OCI-LY1 (cell line): Measurements from ENCODE around the gene COL6A2.

Experiments used
- EZH2 ChIP-seq: fragments of 200-600 bp; sonication (generic), shearing (Covaris generic); IDR thresholded peaks from 2 replicates; pipeline ENCODE4 v1.8.0; 2017; ENCODE audit warnings: borderline replicate concordance, mixed run types, mild to moderate bottlenecking, antibody characterized with exemption, low read length, moderate library complexity, mixed read lengths
- TF ChIP-seq, protein P1 (sequence below): fragments of 200-600 bp; sonication (generic), shearing (Covaris generic); IDR thresholded peaks from 2 replicates; pipeline ENCODE4 v1.5.1; 2017; ENCODE audit warnings: mild to moderate bottlenecking, antibody characterized with exemption, low read length, moderate library complexity, mixed read lengths

DNA sequence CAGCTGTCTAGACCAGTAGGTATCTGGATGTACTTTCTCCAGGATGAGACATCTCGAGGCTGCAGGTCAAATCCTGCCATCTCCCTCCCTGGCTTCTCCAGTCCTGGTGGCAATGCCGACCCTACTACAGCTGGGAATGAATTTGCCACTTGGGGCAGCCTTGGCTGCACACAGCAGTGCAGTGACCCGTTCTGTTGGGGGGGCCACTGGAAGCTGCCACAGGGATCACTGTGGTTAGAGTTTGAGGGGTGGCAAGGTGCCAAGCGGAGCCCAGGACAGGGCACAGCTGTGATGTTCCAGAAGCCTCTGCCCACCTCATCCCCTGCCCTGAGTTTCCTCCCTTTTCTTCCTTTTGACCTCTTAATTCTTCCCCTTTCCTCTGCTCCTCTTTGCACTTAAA lies 17.1 kb downstream of the COL6A2 start:
- TF ChIP-seq, protein P1, sequence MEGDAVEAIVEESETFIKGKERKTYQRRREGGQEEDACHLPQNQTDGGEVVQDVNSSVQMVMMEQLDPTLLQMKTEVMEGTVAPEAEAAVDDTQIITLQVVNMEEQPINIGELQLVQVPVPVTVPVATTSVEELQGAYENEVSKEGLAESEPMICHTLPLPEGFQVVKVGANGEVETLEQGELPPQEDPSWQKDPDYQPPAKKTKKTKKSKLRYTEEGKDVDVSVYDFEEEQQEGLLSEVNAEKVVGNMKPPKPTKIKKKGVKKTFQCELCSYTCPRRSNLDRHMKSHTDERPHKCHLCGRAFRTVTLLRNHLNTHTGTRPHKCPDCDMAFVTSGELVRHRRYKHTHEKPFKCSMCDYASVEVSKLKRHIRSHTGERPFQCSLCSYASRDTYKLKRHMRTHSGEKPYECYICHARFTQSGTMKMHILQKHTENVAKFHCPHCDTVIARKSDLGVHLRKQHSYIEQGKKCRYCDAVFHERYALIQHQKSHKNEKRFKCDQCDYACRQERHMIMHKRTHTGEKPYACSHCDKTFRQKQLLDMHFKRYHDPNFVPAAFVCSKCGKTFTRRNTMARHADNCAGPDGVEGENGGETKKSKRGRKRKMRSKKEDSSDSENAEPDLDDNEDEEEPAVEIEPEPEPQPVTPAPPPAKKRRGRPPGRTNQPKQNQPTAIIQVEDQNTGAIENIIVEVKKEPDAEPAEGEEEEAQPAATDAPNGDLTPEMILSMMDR, result no peak
- TF ChIP-seq EZH2, result no peak
